IgD-negative memory B cell (primary cell): ENCODE results near the gene CENPH. TPM values are rescaled to one million over a fixed set of nuclear protein-coding genes. Genes with fewer than 3 reads are reported as not detected.
"Not testable (repeated sequence)": the region's sequence is repeated elsewhere in the genome, so short reads cannot be mapped to it uniquely, and the experiment has no call there.

Source experiments
- H3K27ac Mint-ChIP-seq, 3 donors: one replicate each; pipeline ENCODE4 v1.8.0; 2020 to 2022; ENCODE audit warnings: mild to moderate bottlenecking in 3 of 3, mixed read lengths in 3 of 3, moderate library complexity in 1 of 3
- H3K27me3 Mint-ChIP-seq: one replicate; pipeline ENCODE4 v1.8.0; 2021; ENCODE audit warnings: mixed read lengths
- H3K36me3 Mint-ChIP-seq: one replicate; pipeline ENCODE4 v1.8.0; 2020; ENCODE audit warnings: mild to moderate bottlenecking, mixed read lengths
- H3K4me1 Mint-ChIP-seq, 3 donors: one replicate each; pipeline ENCODE4 v1.8.0; 2020 to 2022; ENCODE audit warnings: mixed read lengths in 3 of 3, mild to moderate bottlenecking in 1 of 3
- H3K4me3 Mint-ChIP-seq, 4 donors: one replicate each; pipeline ENCODE4 v1.8.0; 2020 to 2022; ENCODE audit warnings: mild to moderate bottlenecking in 4 of 4, mixed read lengths in 4 of 4, moderate library complexity in 3 of 4
- H3K9me3 Mint-ChIP-seq, 3 donors: one replicate each; pipeline ENCODE4 v1.8.0; 2020 to 2021; ENCODE audit warnings: mixed read lengths in 3 of 3, mild to moderate bottlenecking in 1 of 3
- polyA plus RNA-seq: library from polyadenylated mRNA; unstranded; fragments of 300-500 nt; fragmentation: Illumina TruSeq; gene quantifications from one replicate; pipeline ENCODE4 v1.2.3, GENCODE V29; 2021

CENPH gene
- polyA plus RNA-seq, 1 donor from 2014 or later, result 18.0 TPM

- H3K27me3 Mint-ChIP-seq, result peaks cover 3% of the 10 kb centered on the region
- peaks cover 11 to 22% (median 16%) of the 10 kb centered on the region in 3 donors for H3K4me1 Mint-ChIP-seq
- no peak overlapping the region for H3K4me3 Mint-ChIP-seq
- H3K27ac Mint-ChIP-seq, result no peak overlapping the region
- H3K9me3 Mint-ChIP-seq, result no peaks in the 10 kb centered on the region
- peaks cover 6% of the 10 kb centered on the region for H3K36me3 Mint-ChIP-seq
Measured at GRCh38 chr5:69170969-69171368, 18.4 kb upstream of the CENPH start.

GRCh38 chr5:69181659-69182293 is 7.6 kb upstream of the CENPH start:
- Mint-ChIP-seq H3K27ac (peak overlapping the region in 1 of 3 donors; percentile 63), H3K4me1 (peaks cover 7 to 16% (median 11%) of the 10 kb centered on the region in 3 donors)
- not testable (repeated sequence) for H3K9me3 Mint-ChIP-seq, H3K27me3 Mint-ChIP-seq, H3K4me3 Mint-ChIP-seq, H3K36me3 Mint-ChIP-seq

- peaks cover 0 to 1% (median 0%) of the 10 kb centered on the region in 3 donors for H3K9me3 Mint-ChIP-seq
- no peaks in the 10 kb centered on the region for H3K36me3 Mint-ChIP-seq
- no peak overlapping the region for H3K27ac Mint-ChIP-seq
- H3K4me1 Mint-ChIP-seq, result peaks cover 3 to 7% (median 5%) of the 10 kb centered on the region in 3 donors
- no peak overlapping the region for H3K4me3 Mint-ChIP-seq
- H3K27me3 Mint-ChIP-seq, result no peaks in the 10 kb centered on the region
Measured at GRCh38 chr5:69184621-69185020, 4.8 kb upstream of the CENPH start.

GRCh38 chr5:69187342-69187741 is 2.0 kb upstream of the CENPH start:
- Mint-ChIP-seq H3K4me1 (peaks cover 9 to 13% (median 10%) of the 10 kb centered on the region in 3 donors), H3K27ac (no peak overlapping the region), H3K9me3 (no peaks in the 10 kb centered on the region), H3K4me3 (peak overlapping the region in 2 of 4 donors; percentile 72 to 77), H3K27me3 (no peaks in the 10 kb centered on the region), H3K36me3 (no peaks in the 10 kb centered on the region)

GRCh38 chr5:69188811-69189161 is 597 bp upstream of the CENPH start:
- H3K9me3 Mint-ChIP-seq, result no peaks in the 10 kb centered on the region
- peaks cover 9 to 13% (median 10%) of the 10 kb centered on the region in 3 donors for H3K4me1 Mint-ChIP-seq
- H3K36me3 Mint-ChIP-seq, result peaks cover 2% of the 10 kb centered on the region
- H3K27me3 Mint-ChIP-seq, result no peaks in the 10 kb centered on the region
- peak overlapping the region; percentile 91 to 96 (median 93) for H3K4me3 Mint-ChIP-seq
- peak overlapping the region; percentile 80 to 93 (median 90) for H3K27ac Mint-ChIP-seq

- H3K9me3 Mint-ChIP-seq, result no peaks in the 10 kb centered on the region
- H3K36me3 Mint-ChIP-seq, result peaks cover 2% of the 10 kb centered on the region
- H3K27me3 Mint-ChIP-seq, result no peaks in the 10 kb centered on the region
Measured at GRCh38 chr5:69202497-69202896, 13.1 kb downstream of the CENPH start.

GRCh38 chr5:69206528-69207190 is 17.3 kb downstream of the CENPH start:
- Mint-ChIP-seq H3K9me3 (no peaks in the 10 kb centered on the region), H3K4me1 (no peaks in the 10 kb centered on the region), H3K4me3 (no peak overlapping the region), H3K27me3 (no peaks in the 10 kb centered on the region), H3K36me3 (peaks cover 2% of the 10 kb centered on the region), H3K27ac (no peak overlapping the region)

More at GRCh38 chr5:69202497-69202896, 13.1 kb downstream of the CENPH start:
- no peak overlapping the region for H3K27ac Mint-ChIP-seq
- H3K4me1 Mint-ChIP-seq, result peaks cover 0 to 8% (median 6%) of the 10 kb centered on the region in 3 donors
- no peak overlapping the region for H3K4me3 Mint-ChIP-seq

- no peaks in the 10 kb centered on the region for H3K9me3 Mint-ChIP-seq
- H3K27me3 Mint-ChIP-seq, result no peaks in the 10 kb centered on the region
- no peak overlapping the region for H3K4me3 Mint-ChIP-seq
- H3K27ac Mint-ChIP-seq, result no peak overlapping the region
- peaks cover 0 to 2% (median 0%) of the 10 kb centered on the region in 3 donors for H3K4me1 Mint-ChIP-seq
- H3K36me3 Mint-ChIP-seq, result no peaks in the 10 kb centered on the region
Measured at GRCh38 chr5:69209602-69210001, 20.2 kb downstream of the CENPH start.

- Mint-ChIP-seq H3K27me3 (no peaks in the 10 kb centered on the region), H3K36me3 (no peaks in the 10 kb centered on the region), H3K27ac (peak overlapping the region in 1 of 3 donors; percentile 67), H3K4me3 (peak overlapping the region in 1 of 4 donors; percentile 68), H3K9me3 (no peaks in the 10 kb centered on the region), H3K4me1 (peaks cover 3 to 5% (median 5%) of the 10 kb centered on the region in 3 donors)
Measured at GRCh38 chr5:69211200-69211599, 21.8 kb downstream of the CENPH start.

GRCh38 chr5:69212022-69212421 is 22.6 kb downstream of the CENPH start:
- Mint-ChIP-seq H3K27ac (peak overlapping the region in 2 of 3 donors; percentile 42 to 67), H3K9me3 (no peaks in the 10 kb centered on the region)

GRCh38 chr5:69213513-69214215 is 24.3 kb downstream of the CENPH start:
- no peaks in the 10 kb centered on the region for H3K36me3 Mint-ChIP-seq
- H3K4me1 Mint-ChIP-seq, result peaks cover 3 to 11% (median 10%) of the 10 kb centered on the region in 3 donors
- H3K27ac Mint-ChIP-seq, result peak overlapping the region in 1 of 3 donors; percentile 51
- H3K4me3 Mint-ChIP-seq, result no peak overlapping the region
- H3K27me3 Mint-ChIP-seq, result no peaks in the 10 kb centered on the region
- no peaks in the 10 kb centered on the region for H3K9me3 Mint-ChIP-seq

More at GRCh38 chr5:69212022-69212421, 22.6 kb downstream of the CENPH start:
- H3K27me3 Mint-ChIP-seq, result no peaks in the 10 kb centered on the region
- peak overlapping the region in 3 of 4 donors; percentile 8 to 68 (median 22) for H3K4me3 Mint-ChIP-seq
- H3K36me3 Mint-ChIP-seq, result no peaks in the 10 kb centered on the region
- H3K4me1 Mint-ChIP-seq, result peaks cover 3 to 6% (median 5%) of the 10 kb centered on the region in 3 donors

- H3K27ac Mint-ChIP-seq, result peak overlapping the region; percentile 97 to 99 (median 99)
- peaks cover 13 to 18% (median 18%) of the 10 kb centered on the region in 3 donors for H3K4me1 Mint-ChIP-seq
- peak overlapping the region; percentile 94 to 100 (median 98) for H3K4me3 Mint-ChIP-seq
- peaks cover 2% of the 10 kb centered on the region for H3K36me3 Mint-ChIP-seq
- H3K27me3 Mint-ChIP-seq, result no peaks in the 10 kb centered on the region
- H3K9me3 Mint-ChIP-seq, result no peaks in the 10 kb centered on the region
Measured at GRCh38 chr5:69217151-69217511, 27.7 kb downstream of the CENPH start.

GRCh38 chr5:69217548-69218526 is 28.5 kb downstream of the CENPH start:
- H3K27ac Mint-ChIP-seq, result peak overlapping the region; percentile 97 to 99 (median 99)
- H3K27me3 Mint-ChIP-seq, result no peaks in the 10 kb centered on the region
- H3K36me3 Mint-ChIP-seq, result peaks cover 4% of the 10 kb centered on the region
- H3K4me1 Mint-ChIP-seq, result peaks cover 15 to 20% (median 19%) of the 10 kb centered on the region in 3 donors
- H3K9me3 Mint-ChIP-seq, result no peaks in the 10 kb centered on the region
- H3K4me3 Mint-ChIP-seq, result peak overlapping the region; percentile 94 to 100 (median 98)

GRCh38 chr5:69219939-69220338 is 30.6 kb downstream of the CENPH start:
- H3K27me3 Mint-ChIP-seq, result no peaks in the 10 kb centered on the region
- H3K4me3 Mint-ChIP-seq, result no peak overlapping the region
- H3K27ac Mint-ChIP-seq, result no peak overlapping the region
- H3K4me1 Mint-ChIP-seq, result peaks cover 15 to 20% (median 19%) of the 10 kb centered on the region in 3 donors
- H3K9me3 Mint-ChIP-seq, result no peaks in the 10 kb centered on the region
- H3K36me3 Mint-ChIP-seq, result peaks cover 4% of the 10 kb centered on the region
